H9 (cell line): ENCODE data around the gene GTF2F2. TPM values are rescaled to one million over a fixed set of nuclear protein-coding genes. Genes with fewer than 3 reads are reported as not detected.

Source experiments
- DNase-seq: peaks from one replicate; pipeline ENCODE4 v3.0.0-alpha.2; 2017
- H2AFZ ChIP-seq: one replicate; pipeline ENCODE4 v1.6.1; 2013; ENCODE audit warnings: mild to moderate bottlenecking, low read length, control low read depth, moderate library complexity
- H2AK5ac ChIP-seq: 2 replicates; pipeline ENCODE4 v1.6.1; 2013; ENCODE audit warnings: low read length, control low read depth, mixed read lengths; ENCODE audit not compliant: insufficient read length
- H2BK120ac ChIP-seq: one replicate; pipeline ENCODE4 v1.6.1; 2013; ENCODE audit warnings: low read depth, mild to moderate bottlenecking, low read length, control low read depth, inconsistent platforms; ENCODE audit not compliant: poor library complexity, severe bottlenecking
- H2BK12ac ChIP-seq: 2 replicates; pipeline ENCODE4 v1.6.1; 2013; ENCODE audit warnings: low read length, control low read depth, mixed read lengths, low read depth; ENCODE audit not compliant: insufficient read length
- H2BK15ac ChIP-seq: 2 replicates; pipeline ENCODE4 v1.6.1; 2013; ENCODE audit warnings: low read depth, low read length, control low read depth
- H2BK20ac ChIP-seq: one replicate; pipeline ENCODE4 v1.6.1; 2013; ENCODE audit warnings: low read depth, mild to moderate bottlenecking, low read length, control low read depth, inconsistent platforms; ENCODE audit not compliant: poor library complexity, severe bottlenecking
- H2BK5ac ChIP-seq: 2 replicates; pipeline ENCODE4 v1.6.1; 2013; ENCODE audit warnings: low read length, control low read depth, mixed read lengths; ENCODE audit not compliant: insufficient read length
- H3K14ac ChIP-seq: 2 replicates; pipeline ENCODE4 v1.6.1; 2013; ENCODE audit warnings: low read length, control low read depth; ENCODE audit not compliant: insufficient read depth
- H3K18ac ChIP-seq: 2 replicates; pipeline ENCODE4 v1.6.1; 2013; ENCODE audit warnings: low read depth, mild to moderate bottlenecking, mixed read lengths, low read length, control low read depth; ENCODE audit not compliant: insufficient read length
- H3K23ac ChIP-seq: 2 replicates; pipeline ENCODE4 v1.6.1; 2013; ENCODE audit warnings: low read length, control low read depth, mixed read lengths, low read depth; ENCODE audit not compliant: insufficient read length
- H3K23me2 ChIP-seq: 2 replicates; pipeline ENCODE4 v1.6.1; 2013; ENCODE audit warnings: low read depth, mild to moderate bottlenecking, mixed read lengths, low read length, control low read depth; ENCODE audit not compliant: insufficient read length, poor library complexity, severe bottlenecking
- H3K27ac ChIP-seq: 2 replicates; pipeline ENCODE4 v1.5.1; 2013; ENCODE audit warnings: low read length, control low read depth, mixed read lengths, low read depth; ENCODE audit not compliant: insufficient read length
- H3K27me3 ChIP-seq: 2 replicates; pipeline ENCODE4 v1.6.1; 2013; ENCODE audit warnings: low read length, control low read depth, inconsistent platforms; ENCODE audit not compliant: insufficient read depth
- H3K4ac ChIP-seq: 2 replicates; pipeline ENCODE4 v1.6.1; 2013; ENCODE audit warnings: low read depth, mild to moderate bottlenecking, control low read depth, inconsistent platforms, low read length, moderate library complexity
- H3K4me1 ChIP-seq: 2 replicates; pipeline ENCODE4 v1.6.1; 2013; ENCODE audit warnings: low read length, control low read depth, inconsistent platforms; ENCODE audit not compliant: insufficient read depth
- H3K4me2 ChIP-seq: 2 replicates; pipeline ENCODE4 v1.6.1; 2013; ENCODE audit warnings: low read length, control low read depth, mixed read lengths; ENCODE audit not compliant: insufficient read length, insufficient read depth
- H3K56ac ChIP-seq: 2 replicates; pipeline ENCODE4 v1.6.1; 2013; ENCODE audit warnings: low read depth, mild to moderate bottlenecking, mixed read lengths, low read length, control low read depth; ENCODE audit not compliant: insufficient read length
- H3K79me1 ChIP-seq: 2 replicates; pipeline ENCODE4 v1.6.1; 2013; ENCODE audit warnings: low read depth, mild to moderate bottlenecking, moderate library complexity, low read length, control low read depth, inconsistent platforms; ENCODE audit not compliant: insufficient read depth, poor library complexity, severe bottlenecking
- H3K79me2 ChIP-seq: 2 replicates; pipeline ENCODE4 v1.6.1; 2013; ENCODE audit warnings: low read length, control low read depth, inconsistent platforms; ENCODE audit not compliant: insufficient read depth
- H3K9ac ChIP-seq: 2 replicates; pipeline ENCODE4 v1.6.1; 2013; ENCODE audit warnings: low read length, control low read depth, mixed read lengths; ENCODE audit not compliant: insufficient read length; ENCODE audit errors: extremely low read depth
- H3K9me3 ChIP-seq: one replicate; pipeline ENCODE4 v1.6.1; 2013; ENCODE audit warnings: low read depth, low read length, inconsistent platforms; ENCODE audit not compliant: control insufficient read depth
- H3T11ph ChIP-seq: one replicate; pipeline ENCODE4 v1.6.1; 2013; ENCODE audit warnings: mild to moderate bottlenecking, low read length, control low read depth, inconsistent platforms
- H4K20me1 ChIP-seq: one replicate; pipeline ENCODE4 v1.6.1; 2013; ENCODE audit not compliant: control insufficient read depth, insufficient read length, insufficient read depth
- H4K5ac ChIP-seq: 2 replicates; pipeline ENCODE4 v1.6.1; 2013; ENCODE audit warnings: low read depth, mild to moderate bottlenecking, mixed read lengths, low read length, control low read depth; ENCODE audit not compliant: insufficient read length
- H4K8ac ChIP-seq: replicated peaks from 2 replicates; pipeline ENCODE4 v1.6.1; 2013; ENCODE audit warnings: low read length, control low read depth, mixed read lengths, low read depth; ENCODE audit not compliant: insufficient read length
- H4K91ac ChIP-seq: 2 replicates; pipeline ENCODE4 v1.6.1; 2013; ENCODE audit warnings: low read depth, mild to moderate bottlenecking, moderate library complexity, mixed read lengths, low read length, control low read depth; ENCODE audit not compliant: insufficient read length
- H3K27ac Mint-ChIP-seq, 3 experiments: 2 replicates in 2 of 3; 3 replicates in 1 of 3; pipeline ENCODE4 v1.8.0; 2020 to 2021; ENCODE audit warnings: mixed read lengths in 3 of 3, mild to moderate bottlenecking in 1 of 3, moderate library complexity in 1 of 3
- H3K27me3 Mint-ChIP-seq: 2 replicates; pipeline ENCODE4 v1.8.0; 2021; ENCODE audit warnings: low read depth, mild to moderate bottlenecking, moderate library complexity, mixed read lengths
- H3K36me3 Mint-ChIP-seq, 3 experiments: 2 replicates in 2 of 3; 3 replicates in 1 of 3; pipeline ENCODE4 v1.8.0; 2020 to 2021; ENCODE audit warnings: low read depth in 3 of 3, mixed read lengths in 3 of 3; ENCODE audit not compliant: insufficient read depth in 1 of 3
- H3K4me1 Mint-ChIP-seq, 2 experiments: 2 replicates each; pipeline ENCODE4 v1.8.0; 2020; ENCODE audit warnings: mixed read lengths in 2 of 2
- H3K4me3 Mint-ChIP-seq, 2 experiments: 2 replicates in 1 of 2; 3 replicates in 1 of 2; pipeline ENCODE4 v1.8.0; 2020 to 2021; ENCODE audit warnings: mild to moderate bottlenecking in 2 of 2, mixed read lengths in 2 of 2, moderate library complexity in 1 of 2
- H3K9me3 Mint-ChIP-seq, 2 experiments: 2 replicates in 1 of 2; 3 replicates in 1 of 2; pipeline ENCODE4 v1.8.0; 2020; ENCODE audit warnings: mild to moderate bottlenecking in 2 of 2, mixed read lengths in 2 of 2, moderate library complexity in 1 of 2
- WGBS: extraction: QIAGEN DNeasy Blood & Tissue Kit; methylation state at CpG from one replicate; pipeline ENCODE4 v1.1.7; 2013; ENCODE audit warnings: missing lambda C conversion rate, low lambda C conversion rate, mixed read lengths; ENCODE audit not compliant: insufficient read length; ENCODE audit errors: extremely low coverage; 5-methylcytosine and 5-hydroxymethylcytosine counted together
- total RNA-seq: library from RNA; stranded (reverse); gene quantifications from 2 replicates; pipeline ENCODE4 v1.2.1, GENCODE V29; 2021
- TF ChIP-seq, protein P1 (sequence below): fragments of 200-600 bp; sonication (generic); conservative IDR thresholded peaks from 3 replicates; pipeline ENCODE4 v1.8.0; 2021; ENCODE audit warnings: antibody characterized with exemption, mild to moderate bottlenecking

The GTF2F2 gene
- total RNA-seq, 1 experiment from 2014 or later: 29.6 TPM

DNA sequence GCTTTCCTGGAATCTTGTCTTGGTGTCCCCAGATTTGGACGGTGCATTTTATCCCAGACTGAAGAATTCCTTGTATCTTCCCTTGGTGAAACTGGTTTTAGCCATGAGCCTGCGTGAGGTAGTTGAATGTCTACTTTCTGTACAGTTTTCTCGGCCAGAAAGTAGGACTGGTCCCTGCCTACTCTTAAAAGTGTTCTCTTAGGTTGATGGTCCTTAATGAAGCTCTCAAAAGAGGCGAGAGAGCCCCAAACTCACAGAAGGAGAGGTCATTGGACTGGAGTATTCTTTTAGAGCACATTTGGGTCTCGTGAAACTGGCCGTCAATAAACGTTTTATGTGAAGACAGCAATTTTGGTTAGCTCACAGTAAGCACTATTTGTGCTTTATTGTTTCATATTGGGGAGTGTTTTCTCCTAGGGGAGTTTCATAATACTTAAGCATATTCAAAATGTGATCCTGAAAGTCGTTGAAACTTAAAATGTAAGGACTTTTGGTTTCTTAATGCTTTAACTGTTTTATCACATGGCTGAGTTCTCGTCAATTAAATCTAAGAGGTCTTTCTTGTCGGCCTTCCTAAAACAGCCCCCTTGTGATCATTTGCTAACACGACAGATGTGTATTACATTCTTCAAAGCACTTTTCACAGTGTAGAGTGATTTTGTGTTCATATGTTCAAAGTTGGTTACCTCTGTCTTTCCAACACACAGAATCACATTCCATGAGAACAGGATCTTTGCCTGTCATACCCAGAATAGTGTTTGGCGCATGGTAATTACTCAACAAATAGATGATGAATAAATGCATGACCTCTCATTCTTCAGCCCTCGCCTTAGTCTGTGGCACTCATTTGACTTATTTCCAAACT lies 889 bp downstream of the GTF2F2 start:
- Histone ChIP-seq H3K27ac (peak overlapping the region; percentile 19), H2BK15ac (no peak overlapping the region), H3K9ac (peak overlapping the region; percentile 97), H4K5ac (no peak overlapping the region), H3K27me3 (no peaks in the 10 kb centered on the region), H3K79me1 (peaks cover 8% of the 10 kb centered on the region), H3K9me3 (no peaks in the 10 kb centered on the region), H4K8ac (no peak overlapping the region), H3K79me2 (peaks cover 30% of the 10 kb centered on the region), H2AK5ac (no peak overlapping the region), H3K4ac (no peak overlapping the region), H4K91ac (no peak overlapping the region), H2BK120ac (no peak overlapping the region), H3T11ph (no peak overlapping the region), H3K18ac (no peak overlapping the region), H3K14ac (peak overlapping the region; percentile 84; the same call in 1 of the 2 replicates), H3K4me2 (peak overlapping the region; percentile 79), H3K23me2 (peaks cover 8% of the 10 kb centered on the region), H2BK12ac (no peak overlapping the region), H3K4me1 (0 out of 2 replicates have a peak, but pooled peaks cover 3% of the 10 kb centered on the region), H2BK5ac (no peak overlapping the region), H3K56ac (no peak overlapping the region), H2BK20ac (no peak overlapping the region), H4K20me1 (no peaks in the 10 kb centered on the region), H3K23ac (no peak overlapping the region), H2AFZ (no peak overlapping the region)
- DNase-seq: no peak
- TF ChIP-seq, protein P1, sequence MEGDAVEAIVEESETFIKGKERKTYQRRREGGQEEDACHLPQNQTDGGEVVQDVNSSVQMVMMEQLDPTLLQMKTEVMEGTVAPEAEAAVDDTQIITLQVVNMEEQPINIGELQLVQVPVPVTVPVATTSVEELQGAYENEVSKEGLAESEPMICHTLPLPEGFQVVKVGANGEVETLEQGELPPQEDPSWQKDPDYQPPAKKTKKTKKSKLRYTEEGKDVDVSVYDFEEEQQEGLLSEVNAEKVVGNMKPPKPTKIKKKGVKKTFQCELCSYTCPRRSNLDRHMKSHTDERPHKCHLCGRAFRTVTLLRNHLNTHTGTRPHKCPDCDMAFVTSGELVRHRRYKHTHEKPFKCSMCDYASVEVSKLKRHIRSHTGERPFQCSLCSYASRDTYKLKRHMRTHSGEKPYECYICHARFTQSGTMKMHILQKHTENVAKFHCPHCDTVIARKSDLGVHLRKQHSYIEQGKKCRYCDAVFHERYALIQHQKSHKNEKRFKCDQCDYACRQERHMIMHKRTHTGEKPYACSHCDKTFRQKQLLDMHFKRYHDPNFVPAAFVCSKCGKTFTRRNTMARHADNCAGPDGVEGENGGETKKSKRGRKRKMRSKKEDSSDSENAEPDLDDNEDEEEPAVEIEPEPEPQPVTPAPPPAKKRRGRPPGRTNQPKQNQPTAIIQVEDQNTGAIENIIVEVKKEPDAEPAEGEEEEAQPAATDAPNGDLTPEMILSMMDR: peak; percentile 45
- Mint-ChIP-seq H3K27ac (no peak overlapping the region), H3K9me3 (no peaks in the 10 kb centered on the region), H3K36me3 (peaks cover 4 to 6% (median 4%) of the 10 kb centered on the region in 3 experiments; a peak in 6 of 7 replicates), H3K4me1 (peaks cover 3 to 6% of the 10 kb centered on the region in 2 experiments; a peak in 3 of 4 replicates), H3K27me3 (no peaks in the 10 kb centered on the region), H3K4me3 (no peak overlapping the region)
- WGBS: no CpG with 5 or more reads among the region's 13 CpGs
